BE2C (cell line): Measurements from ENCODE around the gene MRM2.

Experiments
- DNase-seq: peaks from one replicate; pipeline ENCODE4 v3.0.0-alpha.2; 2020
- H3K27me3 ChIP-seq: fragments of 250-450 bp; sonication (Bioruptor Pico); 2 replicates; pipeline ENCODE4 v1.5.1; 2020; ENCODE audit warnings: mild to moderate bottlenecking
- H3K36me3 ChIP-seq: fragments of 250-450 bp; sonication (Bioruptor Pico); 2 replicates; pipeline ENCODE4 v1.5.1; 2020; ENCODE audit warnings: mild to moderate bottlenecking
- H3K4me1 ChIP-seq: fragments of 250-450 bp; sonication (Bioruptor Pico); 2 replicates; pipeline ENCODE4 v1.5.1; 2020
- H3K4me3 ChIP-seq: 2 replicates; pipeline ENCODE4 v1.5.1; 2011; ENCODE audit warnings: low read depth, low read length
- H3K9me3 ChIP-seq: fragments of 250-450 bp; sonication (Bioruptor Pico); 2 replicates; pipeline ENCODE4 v1.5.1; 2020
- TF ChIP-seq, protein P1 (sequence below): IDR thresholded peaks from 2 replicates; pipeline ENCODE4 v1.5.1; 2012; ENCODE audit warnings: mild to moderate bottlenecking, low read depth, low read length

The MRM2 gene

DNA sequence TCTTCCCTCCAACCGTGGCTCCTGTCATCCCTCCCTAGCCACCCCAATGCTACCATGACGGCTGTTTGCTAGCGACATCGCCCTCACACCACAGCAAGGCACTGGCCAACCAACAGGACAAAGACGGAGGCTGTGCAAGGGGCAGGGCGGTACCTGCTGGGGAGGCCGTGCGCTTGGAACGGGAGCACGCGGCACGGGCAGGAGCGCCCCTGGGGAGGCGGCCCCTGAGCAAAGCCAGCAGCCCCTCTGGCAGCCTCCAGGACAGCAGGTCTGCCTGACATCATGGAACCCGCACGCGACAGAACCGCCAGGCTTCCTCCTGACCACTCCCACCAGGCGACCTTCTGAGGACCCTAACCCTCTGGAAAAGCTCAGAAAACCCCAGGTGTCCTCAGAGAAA lies 22.0 kb downstream of the MRM2 start:
- DNase-seq = no peak
- Histone ChIP-seq H3K27me3 (no peaks in the 10 kb centered on the region), H3K9me3 (no peaks in the 10 kb centered on the region), H3K4me1 (no peaks in the 10 kb centered on the region), H3K4me3 (no peak overlapping the region), H3K36me3 (peaks cover 78% of the 10 kb centered on the region)
- TF ChIP-seq, protein P1, sequence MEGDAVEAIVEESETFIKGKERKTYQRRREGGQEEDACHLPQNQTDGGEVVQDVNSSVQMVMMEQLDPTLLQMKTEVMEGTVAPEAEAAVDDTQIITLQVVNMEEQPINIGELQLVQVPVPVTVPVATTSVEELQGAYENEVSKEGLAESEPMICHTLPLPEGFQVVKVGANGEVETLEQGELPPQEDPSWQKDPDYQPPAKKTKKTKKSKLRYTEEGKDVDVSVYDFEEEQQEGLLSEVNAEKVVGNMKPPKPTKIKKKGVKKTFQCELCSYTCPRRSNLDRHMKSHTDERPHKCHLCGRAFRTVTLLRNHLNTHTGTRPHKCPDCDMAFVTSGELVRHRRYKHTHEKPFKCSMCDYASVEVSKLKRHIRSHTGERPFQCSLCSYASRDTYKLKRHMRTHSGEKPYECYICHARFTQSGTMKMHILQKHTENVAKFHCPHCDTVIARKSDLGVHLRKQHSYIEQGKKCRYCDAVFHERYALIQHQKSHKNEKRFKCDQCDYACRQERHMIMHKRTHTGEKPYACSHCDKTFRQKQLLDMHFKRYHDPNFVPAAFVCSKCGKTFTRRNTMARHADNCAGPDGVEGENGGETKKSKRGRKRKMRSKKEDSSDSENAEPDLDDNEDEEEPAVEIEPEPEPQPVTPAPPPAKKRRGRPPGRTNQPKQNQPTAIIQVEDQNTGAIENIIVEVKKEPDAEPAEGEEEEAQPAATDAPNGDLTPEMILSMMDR = no peak

DNA sequence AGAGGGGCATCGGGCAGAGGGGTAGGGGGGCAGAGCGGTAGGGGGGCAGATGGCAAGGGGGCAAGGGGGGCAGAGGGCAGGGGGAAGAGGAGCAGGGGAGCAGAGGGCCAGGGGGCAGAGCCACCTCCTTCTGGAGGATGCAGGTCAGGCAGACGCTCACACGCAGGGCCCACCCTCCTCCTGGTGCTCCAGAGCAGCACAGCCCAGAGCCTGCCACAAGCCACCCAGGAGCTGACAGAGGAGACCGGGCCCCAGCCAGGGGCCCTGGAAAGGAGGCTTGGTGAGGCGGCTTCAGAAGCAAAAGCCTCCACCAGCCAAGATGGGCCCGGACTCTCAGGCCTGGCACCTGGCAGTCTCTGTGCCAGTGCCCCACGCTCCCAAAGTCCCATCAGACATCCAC lies 22.4 kb downstream of the MRM2 start:
- H3K36me3 ChIP-seq = peaks cover 78% of the 10 kb centered on the region
- H3K4me1 ChIP-seq = no peaks in the 10 kb centered on the region
- DNase-seq = no peak
- TF ChIP-seq, protein P1 = no peak
- no peaks in the 10 kb centered on the region for H3K9me3 ChIP-seq
- H3K4me3 ChIP-seq = no peak overlapping the region
- no peaks in the 10 kb centered on the region for H3K27me3 ChIP-seq

DNA sequence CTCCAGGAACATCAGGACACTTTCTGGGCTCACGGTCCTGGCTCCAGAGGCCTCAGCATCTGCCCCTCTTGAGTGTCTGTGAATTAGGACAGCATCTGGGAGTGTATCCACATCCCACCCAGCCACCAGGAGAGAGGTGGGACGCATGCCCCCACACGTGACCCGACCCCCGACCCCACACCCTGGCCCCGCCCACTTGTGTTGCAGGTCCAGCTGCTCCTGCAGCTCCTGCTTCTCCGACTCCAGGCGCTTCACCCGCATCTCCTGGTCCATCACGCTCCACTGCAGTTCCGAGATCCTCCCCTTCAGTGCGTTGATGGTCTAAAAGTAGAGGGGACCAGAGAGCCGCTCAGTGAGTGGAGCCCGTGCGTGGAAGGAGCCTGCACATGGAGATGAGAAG lies 22.9 kb downstream of the MRM2 start:
- Histone ChIP-seq H3K27me3 (no peaks in the 10 kb centered on the region), H3K4me3 (no peak overlapping the region), H3K4me1 (no peaks in the 10 kb centered on the region), H3K36me3 (peaks cover 79% of the 10 kb centered on the region), H3K9me3 (no peaks in the 10 kb centered on the region)
- TF ChIP-seq, protein P1 = no peak
- no peak for DNase-seq

DNA sequence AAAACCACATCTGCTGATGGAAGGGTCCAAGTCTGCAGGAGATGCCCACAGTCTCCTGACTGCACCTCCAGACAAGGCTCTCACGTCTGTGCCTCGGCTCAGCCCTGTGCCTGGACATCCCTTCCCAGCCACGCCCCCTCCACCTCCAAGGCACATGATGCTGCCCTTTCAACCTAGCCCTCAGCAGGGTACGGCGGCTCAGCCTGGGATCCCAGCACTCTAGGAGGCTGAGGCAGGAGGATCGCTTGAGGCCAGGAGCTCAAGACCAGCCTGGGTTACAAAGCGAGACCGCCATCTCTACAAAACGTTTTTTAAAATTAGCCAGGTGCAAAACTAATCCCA lies 23.6 kb downstream of the MRM2 start:
- Histone ChIP-seq H3K4me1 (no peaks in the 10 kb centered on the region), H3K4me3 (no peak overlapping the region), H3K9me3 (no peaks in the 10 kb centered on the region), H3K27me3 (no peaks in the 10 kb centered on the region), H3K36me3 (peaks cover 82% of the 10 kb centered on the region)
- TF ChIP-seq, protein P1 = no peak
- DNase-seq = no peak

DNA sequence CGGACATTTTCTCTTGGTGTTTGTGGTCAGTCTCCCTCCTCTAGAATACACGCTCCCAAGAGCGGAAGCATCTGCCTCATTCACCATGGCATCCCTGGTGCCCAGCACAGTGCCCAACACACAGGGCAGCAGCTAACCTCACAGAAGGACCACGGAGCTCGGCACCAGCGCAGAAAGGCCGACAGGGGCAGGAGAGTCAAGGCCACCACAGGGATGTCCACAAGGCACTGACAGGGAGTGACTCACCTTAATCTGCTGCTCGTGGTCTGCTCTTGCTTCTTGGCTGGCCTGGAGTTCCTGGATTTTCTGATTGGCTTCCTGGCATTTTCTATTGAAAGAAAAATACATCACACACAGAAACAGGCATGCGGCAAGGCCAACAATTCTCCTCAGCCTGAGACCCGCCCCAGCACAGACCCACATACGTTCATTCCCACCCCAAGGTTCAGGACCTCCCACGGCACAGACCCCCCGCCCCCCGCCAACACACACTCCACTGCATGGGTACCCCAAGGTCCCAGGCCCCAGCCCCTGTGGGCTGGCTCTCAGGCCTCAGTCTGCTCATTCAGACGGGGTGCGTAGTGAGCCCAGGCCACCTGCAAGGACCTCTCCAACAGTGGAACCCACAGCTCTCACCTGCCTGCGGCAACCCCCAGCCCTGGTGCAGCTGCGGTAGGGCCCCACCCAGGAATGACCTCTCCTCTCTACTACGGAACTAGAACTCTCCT lies 24.1 kb downstream of the MRM2 start:
- Histone ChIP-seq H3K36me3 (peaks cover 84% of the 10 kb centered on the region), H3K9me3 (no peaks in the 10 kb centered on the region), H3K4me3 (no peak overlapping the region), H3K27me3 (no peaks in the 10 kb centered on the region), H3K4me1 (no peaks in the 10 kb centered on the region)
- DNase-seq = no peak
- TF ChIP-seq, protein P1 = no peak

DNA sequence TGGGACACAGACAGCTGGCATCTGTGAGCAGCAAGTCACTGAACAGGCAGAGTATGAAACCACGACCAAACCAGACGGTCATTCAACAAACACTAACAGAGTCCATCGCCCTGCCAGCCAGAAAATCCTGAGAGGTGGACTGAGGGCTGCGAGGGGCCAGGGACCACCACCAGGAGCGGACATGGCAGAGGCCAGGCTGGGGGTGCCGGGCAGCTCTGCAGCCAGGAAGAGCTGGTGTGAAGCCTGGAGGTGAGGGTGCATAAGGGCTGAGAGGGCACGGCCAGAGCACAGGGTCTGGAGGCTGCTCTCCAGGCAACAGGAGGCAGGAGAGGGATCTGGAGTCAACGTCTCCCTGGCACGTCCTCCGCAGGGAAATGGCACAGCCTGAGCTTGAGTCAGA lies 24.8 kb downstream of the MRM2 start:
- Histone ChIP-seq H3K4me3 (no peak overlapping the region), H3K9me3 (no peaks in the 10 kb centered on the region), H3K36me3 (peaks cover 85% of the 10 kb centered on the region), H3K4me1 (no peaks in the 10 kb centered on the region), H3K27me3 (no peaks in the 10 kb centered on the region)
- TF ChIP-seq, protein P1 = no peak
- DNase-seq = no peak
